Measurements from ENCODE around the gene SFTPA1.
"Not testable (repeated sequence)": the region's sequence is repeated elsewhere in the genome, so short reads cannot be mapped to it uniquely, and the experiment has no call there.

Gene SFTPA1

DNA sequence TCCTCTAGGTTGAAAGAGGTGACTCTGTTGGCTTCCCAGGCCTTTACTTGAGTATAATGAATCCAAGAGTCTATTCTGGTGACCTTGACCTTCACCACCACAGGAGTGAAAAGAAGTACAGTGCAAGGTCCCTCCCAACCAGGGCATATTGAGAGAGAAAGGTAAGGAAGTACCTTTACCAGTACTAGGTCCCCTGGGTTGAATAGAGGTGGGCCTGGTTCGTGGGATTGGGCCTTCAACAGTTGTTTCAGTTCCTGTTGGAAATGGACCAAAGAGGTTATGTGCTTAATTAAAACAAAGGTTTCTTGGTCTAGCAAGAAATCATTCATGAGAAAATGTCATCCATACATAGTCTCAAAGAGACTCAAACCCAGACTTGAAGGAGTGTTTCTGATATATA, 6.4 kb upstream of the SFTPA1 start:
- DNase-seq (no peak), ATAC-seq (ENCODE audit: insufficient read depth, low read depth) (no peak)
- Histone ChIP-seq H3K9ac (ENCODE audit: low read depth, low read length) (no peak overlapping the region), H3K27ac (ENCODE audit: low read length) (no peak overlapping the region), H3K27me3 (ENCODE audit: insufficient read depth, low read length, poor library complexity) (no peaks in the 10 kb centered on the region), H3K9me3 (ENCODE audit: insufficient read depth, low read length, severe bottlenecking) (no peaks in the 10 kb centered on the region), H3K4me1 (ENCODE audit: insufficient read depth, low read length) (no peaks in the 10 kb centered on the region), H3K4me2 (ENCODE audit: insufficient read depth, low read length) (no peak overlapping the region), H3K4me3 (ENCODE audit: low read depth in 1 of 2, low read length in 2 of 2) (no peak overlapping the region), H2AFZ (ENCODE audit: low read depth, low read length) (no peak overlapping the region), H4K20me1 (ENCODE audit: insufficient read depth, low read length) (no peaks in the 10 kb centered on the region), H3K36me3 (ENCODE audit: insufficient read depth, low read length) (no peaks in the 10 kb centered on the region), H3K79me2 (ENCODE audit: insufficient read depth, low read length) (no peaks in the 10 kb centered on the region)
- TF ChIP-seq, protein P1, sequence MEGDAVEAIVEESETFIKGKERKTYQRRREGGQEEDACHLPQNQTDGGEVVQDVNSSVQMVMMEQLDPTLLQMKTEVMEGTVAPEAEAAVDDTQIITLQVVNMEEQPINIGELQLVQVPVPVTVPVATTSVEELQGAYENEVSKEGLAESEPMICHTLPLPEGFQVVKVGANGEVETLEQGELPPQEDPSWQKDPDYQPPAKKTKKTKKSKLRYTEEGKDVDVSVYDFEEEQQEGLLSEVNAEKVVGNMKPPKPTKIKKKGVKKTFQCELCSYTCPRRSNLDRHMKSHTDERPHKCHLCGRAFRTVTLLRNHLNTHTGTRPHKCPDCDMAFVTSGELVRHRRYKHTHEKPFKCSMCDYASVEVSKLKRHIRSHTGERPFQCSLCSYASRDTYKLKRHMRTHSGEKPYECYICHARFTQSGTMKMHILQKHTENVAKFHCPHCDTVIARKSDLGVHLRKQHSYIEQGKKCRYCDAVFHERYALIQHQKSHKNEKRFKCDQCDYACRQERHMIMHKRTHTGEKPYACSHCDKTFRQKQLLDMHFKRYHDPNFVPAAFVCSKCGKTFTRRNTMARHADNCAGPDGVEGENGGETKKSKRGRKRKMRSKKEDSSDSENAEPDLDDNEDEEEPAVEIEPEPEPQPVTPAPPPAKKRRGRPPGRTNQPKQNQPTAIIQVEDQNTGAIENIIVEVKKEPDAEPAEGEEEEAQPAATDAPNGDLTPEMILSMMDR (IDR thresholded peaks at IDR 0.05; ENCODE audit: borderline replicate concordance, extremely low read depth, low read length, poor library complexity, severe bottlenecking), result no peak

DNA sequence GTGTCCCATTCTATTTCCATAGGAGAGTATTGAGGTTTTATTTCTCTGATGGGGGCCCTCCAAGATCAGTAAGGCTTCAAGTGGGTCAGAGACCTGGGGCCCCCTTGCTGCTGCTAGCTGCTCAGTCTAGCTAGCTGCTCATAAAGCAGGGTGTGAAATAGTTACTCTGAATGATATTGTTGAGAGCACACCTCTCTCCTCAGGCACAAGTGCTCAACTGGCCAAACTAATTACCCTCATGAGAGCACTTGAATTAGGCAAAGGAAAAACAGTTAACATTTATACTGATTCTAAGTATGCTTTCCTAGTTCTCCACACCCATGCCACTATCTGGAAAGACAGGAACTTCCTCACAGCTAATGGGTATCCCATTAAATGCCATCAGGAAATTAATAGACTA, 5.4 kb upstream of the SFTPA1 start:
- Histone ChIP-seq H3K79me2 (ENCODE audit: insufficient read depth, low read length) (no peaks in the 10 kb centered on the region), H3K4me3 (ENCODE audit: low read depth in 1 of 2, low read length in 2 of 2) (no peak overlapping the region), H4K20me1 (ENCODE audit: insufficient read depth, low read length) (no peaks in the 10 kb centered on the region), H3K4me2 (ENCODE audit: insufficient read depth, low read length) (no peak overlapping the region), H2AFZ (ENCODE audit: low read depth, low read length) (no peak overlapping the region), H3K36me3 (ENCODE audit: insufficient read depth, low read length) (no peaks in the 10 kb centered on the region), H3K4me1 (ENCODE audit: insufficient read depth, low read length) (no peaks in the 10 kb centered on the region), H3K27ac (ENCODE audit: low read length) (no peak overlapping the region), H3K27me3 (ENCODE audit: insufficient read depth, low read length, poor library complexity) (no peaks in the 10 kb centered on the region), H3K9me3 (ENCODE audit: insufficient read depth, low read length, severe bottlenecking) (no peaks in the 10 kb centered on the region), H3K9ac (ENCODE audit: low read depth, low read length) (no peak overlapping the region)
- DNase-seq, result no peak
- TF ChIP-seq, protein P1 (IDR thresholded peaks at IDR 0.05; ENCODE audit: borderline replicate concordance, extremely low read depth, low read length, poor library complexity, severe bottlenecking), result no peak
- no peak for TF ChIP-seq EZH2 (IDR thresholded peaks at IDR 0.05; ENCODE audit: borderline replicate concordance, low read depth, low read length, severe bottlenecking)
- ATAC-seq (ENCODE audit: insufficient read depth, low read depth), result no peak

DNA sequence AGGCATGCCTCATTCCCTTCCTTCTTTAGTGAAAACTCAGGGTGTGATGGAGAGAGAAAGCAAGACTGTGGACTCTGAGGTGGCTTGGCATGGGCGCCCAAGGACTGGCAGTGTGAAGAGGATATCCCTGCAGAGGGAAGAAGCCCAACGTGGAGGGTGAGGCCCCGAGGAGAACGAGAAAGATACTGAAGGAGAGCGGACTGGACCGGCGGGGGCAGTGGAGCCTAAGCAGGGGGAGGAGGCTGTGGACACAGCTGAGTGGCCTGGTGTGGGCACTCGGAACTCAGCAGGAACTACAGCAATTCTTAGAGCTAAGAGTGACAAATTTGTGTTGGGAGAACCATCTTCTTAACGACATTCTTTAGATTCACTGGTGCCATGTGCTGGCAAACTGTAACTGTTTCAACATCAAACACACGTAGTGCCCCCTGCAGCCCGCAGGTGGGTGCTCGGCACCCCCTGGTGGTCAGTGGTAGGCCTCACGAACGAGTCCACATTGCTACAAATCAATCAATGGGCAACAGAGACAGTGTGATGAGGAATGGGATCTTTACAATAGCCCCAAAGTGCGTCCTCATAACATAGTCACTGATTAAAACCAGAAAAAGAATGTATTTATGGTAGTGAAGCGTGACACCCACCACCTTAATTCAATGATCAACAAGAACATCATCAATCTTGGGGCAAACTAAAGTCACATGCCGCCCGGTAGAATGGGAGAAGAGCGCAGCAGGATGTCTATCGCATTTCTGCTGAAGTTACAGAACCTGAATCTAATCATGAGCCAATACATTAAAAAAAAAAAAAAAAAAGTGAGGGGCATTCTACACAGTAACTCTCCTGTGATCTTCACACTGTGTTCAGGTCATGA, 2.0 kb upstream of the SFTPA1 start:
- H3K4me1 ChIP-seq (ENCODE audit: insufficient read depth, low read length), result no peaks in the 10 kb centered on the region
- TF ChIP-seq EZH2 (IDR thresholded peaks at IDR 0.05; ENCODE audit: borderline replicate concordance, low read depth, low read length, severe bottlenecking), result no peak
- TF ChIP-seq, protein P1 (IDR thresholded peaks at IDR 0.05; ENCODE audit: borderline replicate concordance, extremely low read depth, low read length, poor library complexity, severe bottlenecking), result peak; percentile 73
- peak; percentile 46 for DNase-seq
- H3K36me3 ChIP-seq (ENCODE audit: insufficient read depth, low read length), result no peaks in the 10 kb centered on the region
- no peak overlapping the region for H3K27ac ChIP-seq (ENCODE audit: low read length)
- H3K9me3 ChIP-seq (ENCODE audit: insufficient read depth, low read length, severe bottlenecking), result no peaks in the 10 kb centered on the region
- H3K9ac ChIP-seq (ENCODE audit: low read depth, low read length), result no peak overlapping the region
- H3K4me2 ChIP-seq (ENCODE audit: insufficient read depth, low read length), result no peak overlapping the region
- no peak overlapping the region for H3K4me3 ChIP-seq (ENCODE audit: low read depth in 1 of 2, low read length in 2 of 2)
- H2AFZ ChIP-seq (ENCODE audit: low read depth, low read length), result no peak overlapping the region
- peak; percentile 73 for ATAC-seq (ENCODE audit: insufficient read depth, low read depth)
- no peaks in the 10 kb centered on the region for H3K79me2 ChIP-seq (ENCODE audit: insufficient read depth, low read length)
- no peaks in the 10 kb centered on the region for H3K27me3 ChIP-seq (ENCODE audit: insufficient read depth, low read length, poor library complexity)
- no peaks in the 10 kb centered on the region for H4K20me1 ChIP-seq (ENCODE audit: insufficient read depth, low read length)

DNA sequence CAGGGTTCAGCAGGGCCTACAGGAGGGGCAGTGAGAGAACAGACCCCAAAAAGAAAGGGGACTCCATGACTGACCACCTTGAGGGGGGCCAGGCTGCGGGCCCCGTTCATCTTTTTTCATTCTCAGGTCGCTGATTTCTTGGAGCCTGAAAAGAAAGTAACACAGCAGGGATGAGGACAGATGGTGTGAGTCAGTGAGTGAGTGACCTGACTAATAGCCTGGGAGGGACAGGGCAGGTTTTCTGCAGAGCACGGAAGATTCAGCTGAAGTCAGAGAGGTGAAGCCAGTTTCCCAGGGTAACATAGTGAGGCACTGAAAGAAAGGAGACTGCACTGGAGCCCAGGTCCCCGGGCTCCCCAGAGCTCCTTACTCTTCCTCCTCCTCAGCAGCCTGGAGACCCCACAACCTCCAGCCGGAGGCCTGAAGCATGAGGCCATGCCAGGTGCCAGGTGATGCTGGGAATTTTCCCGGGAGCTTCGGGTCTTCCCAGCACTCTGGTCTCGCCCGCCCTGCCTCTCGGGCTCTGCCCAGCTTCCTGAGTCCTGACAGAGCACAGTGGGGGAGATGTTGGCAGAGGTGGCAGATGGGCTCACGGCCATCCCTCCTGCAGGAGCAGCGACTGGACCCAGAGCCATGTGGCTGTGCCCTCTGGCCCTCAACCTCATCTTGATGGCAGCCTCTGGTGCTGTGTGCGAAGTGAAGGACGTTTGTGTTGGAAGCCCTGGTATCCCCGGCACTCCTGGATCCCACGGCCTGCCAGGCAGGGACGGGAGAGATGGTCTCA, 646 bp downstream of the SFTPA1 start:
- not testable (repeated sequence) for H3K27ac ChIP-seq (ENCODE audit: low read length); H3K4me2 ChIP-seq (ENCODE audit: insufficient read depth, low read length); H2AFZ ChIP-seq (ENCODE audit: low read depth, low read length); H3K4me1 ChIP-seq (ENCODE audit: insufficient read depth, low read length); H4K20me1 ChIP-seq (ENCODE audit: insufficient read depth, low read length); ATAC-seq (ENCODE audit: insufficient read depth, low read depth); H3K79me2 ChIP-seq (ENCODE audit: insufficient read depth, low read length); H3K4me3 ChIP-seq (ENCODE audit: low read depth in 1 of 2, low read length in 2 of 2); H3K27me3 ChIP-seq (ENCODE audit: insufficient read depth, low read length, poor library complexity); H3K9ac ChIP-seq (ENCODE audit: low read depth, low read length); DNase-seq; H3K9me3 ChIP-seq (ENCODE audit: insufficient read depth, low read length, severe bottlenecking); H3K36me3 ChIP-seq (ENCODE audit: insufficient read depth, low read length)

Measured in DND-41 (cell line).